K562 (cell line): Measurements from ENCODE around the gene TFEB. TPM values are rescaled to one million over a fixed set of nuclear protein-coding genes. Genes with fewer than 3 reads are reported as not detected.

Source experiments
- ATAC-seq: fragments of 200-7000 bp; cut with Tn5 transposase; 3 replicates; pipeline ENCODE4 v1.9.1; 2020; ENCODE audit warnings: moderate library complexity
- BruUV-seq: library from RNA; stranded (reverse); fragments of 400-500 nt; replicated peaks from 2 replicates; lab custom pipeline; 2021; lab: Mats Ljungman, UMichigan
- CTCF ChIA-PET: fragments of 300-600 bp; formaldehyde crosslinking; extraction: SDS; loops from one replicate; lab custom pipeline; 2021; ENCODE audit warnings: low intra/inter-chr PET ratio; lab: Yijun Ruan, JAX
- POLR2A ChIA-PET: fragments of 300-600, 350-650 bp; sonication (Branson Sonifier 250); formaldehyde crosslinking; extraction: SDS; loops from one replicate; lab custom pipeline; 2021; ENCODE audit warnings: antibody characterized with exemption, inconsistent platforms; lab: Yijun Ruan, JAX
- DNase-seq, 4 experiments: peaks; one replicate each; pipeline versions ENCODE4 v3.0.0 to v3.0.0-alpha.2; 2011 to 2018; ENCODE audit warnings: low spot score in 3 of 4, mixed read lengths in 3 of 4; ENCODE audit errors: extremely low read depth in 1 of 4
- FAIRE-seq: peaks from 2 replicates; lab custom pipeline; 2011; peaks lifted over from hg19 to GRCh38; lab: Jason Lieb, UNC
- H2AFZ ChIP-seq: 2 replicates; pipeline ENCODE4 v1.6.0; 2011; ENCODE audit warnings: low read depth, low read length, control low read depth, inconsistent platforms
- H3K27ac ChIP-seq: fragments of 200-600 bp; 3 replicates; pipeline ENCODE4 v1.8.0; 2011; ENCODE audit warnings: low read depth, mild to moderate bottlenecking, control low read depth, inconsistent platforms, low read length, moderate library complexity, mixed read lengths; ENCODE audit errors: extremely low read depth
- H3K27me3 ChIP-seq, 2 experiments: fragments of 300-600 bp in 1 of 2; 2 replicates in 1 of 2; 3 replicates in 1 of 2; pipeline versions ENCODE4 v1.6.0 to v1.8.0; 2011; ENCODE audit warnings: inconsistent platforms in 2 of 2, low read length in 2 of 2, mild to moderate bottlenecking in 1 of 2, mixed read lengths in 1 of 2, moderate library complexity in 1 of 2; ENCODE audit not compliant: control insufficient read depth in 2 of 2, insufficient read depth in 2 of 2
- H3K36me3 ChIP-seq: fragments of 300-600 bp; 3 replicates; pipeline ENCODE4 v1.8.0; 2011; ENCODE audit warnings: mild to moderate bottlenecking, low read length, inconsistent platforms; ENCODE audit not compliant: control insufficient read depth, insufficient read depth
- H3K4me1 ChIP-seq, 2 experiments: fragments of 200-600 bp in 1 of 2; replicated peaks in 1 of 2; 2 replicates in 1 of 2; 3 replicates in 1 of 2; pipeline versions ENCODE4 v1.5.1 to v1.8.0; 2011; ENCODE audit warnings: inconsistent platforms in 2 of 2, low read length in 2 of 2, mild to moderate bottlenecking in 1 of 2, mixed read lengths in 1 of 2, moderate library complexity in 1 of 2; ENCODE audit not compliant: control insufficient read depth in 2 of 2, insufficient read depth in 2 of 2
- H3K4me2 ChIP-seq: 2 replicates; pipeline ENCODE4 v1.6.1; 2011; ENCODE audit warnings: low read length, control low read depth, inconsistent platforms, mixed read lengths; ENCODE audit not compliant: insufficient read depth
- H3K4me3 ChIP-seq: fragments of 200-600 bp; sonication (generic), shearing (Covaris generic); 2 replicates; pipeline ENCODE4 v1.5.1; 2016; ENCODE audit warnings: control low read depth, inconsistent platforms
- H3K79me2 ChIP-seq: fragments of 200-600 bp; 3 replicates; pipeline ENCODE4 v1.8.0; 2011; ENCODE audit warnings: low read length, inconsistent platforms; ENCODE audit not compliant: control insufficient read depth, insufficient read depth
- H3K9ac ChIP-seq, 2 experiments: 2 replicates each; pipeline versions ENCODE4 v1.6.0 to v1.6.1; 2011; ENCODE audit warnings: low read depth in 2 of 2, low read length in 2 of 2, control low read depth in 1 of 2, inconsistent platforms in 1 of 2, mild to moderate bottlenecking in 1 of 2, mixed read lengths in 1 of 2; ENCODE audit not compliant: insufficient read depth in 1 of 2
- H3K9me1 ChIP-seq: one replicate; pipeline ENCODE4 v1.6.0; 2011; ENCODE audit warnings: inconsistent platforms, mild to moderate bottlenecking, low read length, moderate library complexity; ENCODE audit not compliant: control insufficient read depth, insufficient read depth
- H3K9me3 ChIP-seq: replicated peaks from 2 replicates; pipeline ENCODE4 v1.5.1; 2011; ENCODE audit warnings: low read depth, low read length, inconsistent platforms; ENCODE audit not compliant: control insufficient read depth, insufficient read depth
- H4K20me1 ChIP-seq: replicated peaks from 2 replicates; pipeline ENCODE4 v1.6.1; 2011; ENCODE audit warnings: low read length, inconsistent platforms, mixed read lengths; ENCODE audit not compliant: control insufficient read depth, insufficient read depth
- FOXM1 ChIP-seq, 2 experiments: fragments of 450-650 bp in 1 of 2; sonication (generic) in 1 of 2; formaldehyde crosslinking in 1 of 2; IDR thresholded peaks; 2 replicates each; pipeline versions ENCODE4 v1.6.1 to v1.9.0; 2017 to 2022; ENCODE audit warnings: low read depth in 2 of 2, mild to moderate bottlenecking in 2 of 2, missing genetic modification reagents in 1 of 2, moderate library complexity in 1 of 2
- GABPB2 ChIP-seq: fragments of 250-450 bp; sonication (Bioruptor Pico); conservative IDR thresholded peaks from 2 replicates; pipeline ENCODE4 v1.5.1; 2021; ENCODE audit warnings: mild to moderate bottlenecking
- HMGN3 ChIP-seq: IDR thresholded peaks from 2 replicates; pipeline ENCODE4 v1.6.1; 2011; ENCODE audit warnings: borderline replicate concordance, low read depth, mild to moderate bottlenecking, mixed read lengths, low read length; ENCODE audit not compliant: insufficient read length; ENCODE audit errors: extremely low read depth
- HNRNPL ChIP-seq: fragments of 200-400 bp; formaldehyde crosslinking; IDR thresholded peaks from 2 replicates; pipeline ENCODE4 v1.6.1; 2017; ENCODE audit warnings: low read depth, mild to moderate bottlenecking, low read length
- MAFF ChIP-seq: IDR thresholded peaks from 2 replicates; pipeline ENCODE4 v1.6.1; 2012; ENCODE audit warnings: low read length, improper control_type of control experiment
- NCOA6 ChIP-seq: fragments of 450-650 bp; IDR thresholded peaks from 2 replicates; pipeline ENCODE4 v1.6.1; 2017; ENCODE audit warnings: mild to moderate bottlenecking
- PHF21A ChIP-seq: fragments of 450-650 bp; IDR thresholded peaks from 2 replicates; pipeline ENCODE4 v1.6.1; 2017; ENCODE audit warnings: low read depth, borderline replicate concordance
- POLR2A ChIP-seq: fragments of 450-650 bp; conservative IDR thresholded peaks from 2 replicates; pipeline ENCODE4 v1.6.1; 2016
- PRMT5 ChIP-seq: sonication (generic); formaldehyde crosslinking; IDR thresholded peaks from 2 replicates; pipeline ENCODE4 v1.5.0; 2020; ENCODE audit warnings: missing genetic modification reagents
- U2AF1 ChIP-seq: fragments of 200-400 bp; formaldehyde crosslinking; optimal IDR thresholded peaks from 2 replicates; pipeline ENCODE3; 2017; ENCODE audit warnings: mild to moderate bottlenecking, low read depth, low read length, moderate library complexity
- ZBTB17 ChIP-seq: fragments of 450-650 bp; formaldehyde crosslinking; IDR thresholded peaks from 2 replicates; pipeline ENCODE4 v1.4.0; 2020; ENCODE audit warnings: mild to moderate bottlenecking
- ZFP1 ChIP-seq: fragments of 450-650 bp; formaldehyde crosslinking; IDR thresholded peaks from 2 replicates; pipeline ENCODE4 v1.4.0; 2020; ENCODE audit warnings: mild to moderate bottlenecking, mixed read lengths
- ZNF12 ChIP-seq: sonication (generic); formaldehyde crosslinking; IDR thresholded peaks from 2 replicates; pipeline ENCODE4 v1.4.0; 2020; ENCODE audit warnings: mild to moderate bottlenecking, missing genetic modification reagents
- ZNF146 ChIP-seq: IDR thresholded peaks from one replicate; pipeline ENCODE4 v1.6.1; 2018; ENCODE audit warnings: missing compliant biosample characterization; ENCODE audit not compliant: unreplicated experiment
- ZNF217 ChIP-seq: sonication (generic); formaldehyde crosslinking; IDR thresholded peaks from 2 replicates; pipeline ENCODE4 v1.8.0; 2022; ENCODE audit warnings: mild to moderate bottlenecking, missing genetic modification reagents
- WGBS: fragments of 100-300 bp; shearing (Covaris generic); methylation state at CpG from one replicate; pipeline ENCODE4 v1.1.6; 2016; ENCODE audit warnings: low coverage, mixed read lengths; ENCODE audit not compliant: insufficient coverage; ENCODE audit errors: missing lambda C conversion rate; 5-methylcytosine and 5-hydroxymethylcytosine counted together
- in situ Hi-C: fragments of 300-500 bp; cut with MboI; formaldehyde crosslinking; loops from 4 replicates; pipeline ENCODE4 v1.15.0; 2018; ENCODE audit warnings: inconsistent platforms, mixed read lengths
- intact Hi-C: fragments of 100-400 bp; cut with micrococcal nuclease; formaldehyde crosslinking; loops from 2 replicates; pipeline ENCODE4 v1.14.2; 2022
- polyA plus RNA-seq, 8 experiments: library from polyadenylated mRNA; depleted of rRNA in 4 of 8; stranded (reverse) in 5 of 8; unstranded in 3 of 8; fragments of >200 nt; fragmentation: Nextera tagmentation in 2 of 8; fragmentation: Illumina TruSeq in 1 of 8; extraction: Ambion mirVana in 2 of 8; extraction: Trizol in 1 of 8; gene quantifications; 2 replicates each; pipeline versions ENCODE4 v1.2.1 to v1.2.3, GENCODE V29; 2011 to 2014; ENCODE audit warnings: inconsistent platforms in 1 of 8, missing spikeins in 1 of 8
- total RNA-seq, 7 experiments: library from RNA; depleted of rRNA in 6 of 7; stranded (reverse); fragments of >200 nt in 6 of 7; fragmentation: Illumina TruSeq in 2 of 7; extraction: Trizol in 2 of 7; gene quantifications; 2 replicates each; pipeline versions ENCODE4 v1.2.1 to v1.2.3, GENCODE V29; 2011 to 2021; ENCODE audit warnings: low replicate concordance in 1 of 7
- TF ChIP-seq, protein P1 (sequence below): sonication (generic); formaldehyde crosslinking; IDR thresholded peaks from 2 replicates; pipeline ENCODE4 v1.8.1; 2022; ENCODE audit warnings: missing genetic modification reagents

Gene TFEB
- total and polyA plus RNA-seq, 9 of the 15 experiments (the other 6 are each of a cell fraction or from before 2014, with no cell fraction given): 0.04 to 4.7 (median 2.0) TPM

DNA sequence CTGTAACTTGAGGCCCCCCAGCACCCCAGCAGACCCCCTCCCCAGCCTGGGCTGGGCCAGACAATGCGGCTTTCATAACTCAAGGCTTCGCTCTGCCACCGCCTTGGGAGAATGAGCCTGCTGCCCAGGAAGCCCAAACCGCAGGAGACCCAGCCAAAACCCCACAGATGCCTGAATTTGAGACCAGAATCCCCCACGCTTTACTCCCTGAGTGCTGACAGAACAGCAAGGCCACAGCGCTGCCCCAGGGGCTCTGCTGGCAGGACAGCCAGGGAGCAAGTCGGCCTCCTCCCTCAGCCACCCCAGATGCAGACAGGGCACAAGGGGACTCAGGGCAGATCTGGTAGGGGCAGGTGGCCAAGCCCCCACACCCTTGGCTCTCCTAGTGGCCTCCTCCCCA lies 95.0 kb downstream of the TFEB start:
- Histone ChIP-seq H3K36me3 (no peaks in the 10 kb centered on the region), H3K4me3 (no peak overlapping the region), H3K9me3 (no peaks in the 10 kb centered on the region), H3K9me1 (no peaks in the 10 kb centered on the region), H3K79me2 (no peaks in the 10 kb centered on the region), H3K9ac (no peak overlapping the region), H3K4me1 (peaks cover 0 to 21% of the 10 kb centered on the region in 2 experiments; a peak in 1 of 5 replicates), H2AFZ (no peak overlapping the region), H4K20me1 (peaks cover 18% of the 10 kb centered on the region), H3K27me3 (peaks cover 62 to 94% of the 10 kb centered on the region in 2 experiments), H3K27ac (no peak overlapping the region), H3K4me2 (no peak overlapping the region)
- intact Hi-C loops: no loop called here
- CTCF ChIA-PET: no interaction called here
- in situ Hi-C loops: no loop called here
- no peak for TF ChIP-seq NCOA6
- no peak for TF ChIP-seq PHF21A
- no peak for TF ChIP-seq ZFP1
- no peak for TF ChIP-seq FOXM1 (IDR thresholded peaks at IDR 0.05; ENCODE audit: low read depth)
- no peak for TF ChIP-seq FOXM1 (CRISPR knock-in tag; IDR thresholded peaks at IDR 0.05; ENCODE audit: low read depth)
- TF ChIP-seq ZNF217: no peak
- no peak for TF ChIP-seq HMGN3
- no peak for TF ChIP-seq MAFF
- no peak for TF ChIP-seq GABPB2
- TF ChIP-seq U2AF1: no peak
- no peak for TF ChIP-seq ZBTB17
- no peak for TF ChIP-seq PRMT5 (CRISPR knock-in tag)
- TF ChIP-seq ZNF146: no peak
- TF ChIP-seq HNRNPL: no peak
- TF ChIP-seq, protein P1, sequence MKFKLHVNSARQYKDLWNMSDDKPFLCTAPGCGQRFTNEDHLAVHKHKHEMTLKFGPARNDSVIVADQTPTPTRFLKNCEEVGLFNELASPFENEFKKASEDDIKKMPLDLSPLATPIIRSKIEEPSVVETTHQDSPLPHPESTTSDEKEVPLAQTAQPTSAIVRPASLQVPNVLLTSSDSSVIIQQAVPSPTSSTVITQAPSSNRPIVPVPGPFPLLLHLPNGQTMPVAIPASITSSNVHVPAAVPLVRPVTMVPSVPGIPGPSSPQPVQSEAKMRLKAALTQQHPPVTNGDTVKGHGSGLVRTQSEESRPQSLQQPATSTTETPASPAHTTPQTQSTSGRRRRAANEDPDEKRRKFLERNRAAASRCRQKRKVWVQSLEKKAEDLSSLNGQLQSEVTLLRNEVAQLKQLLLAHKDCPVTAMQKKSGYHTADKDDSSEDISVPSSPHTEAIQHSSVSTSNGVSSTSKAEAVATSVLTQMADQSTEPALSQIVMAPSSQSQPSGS (CRISPR knock-in tag): no peak
- no peak for TF ChIP-seq POLR2A
- TF ChIP-seq ZNF12 (CRISPR knock-in tag): no peak
- no peak for ATAC-seq
- DNase-seq: no peak
- 3% methylated on average over 7 of the region's 7 CpGs for WGBS
- no peak for FAIRE-seq
- POLR2A ChIA-PET: no interaction called here
- BruUV-seq: no TSS peak
